ENCODE data around the gene HIVEP1. TPM values are rescaled to one million over a fixed set of nuclear protein-coding genes. Genes with fewer than 3 reads are reported as not detected.

The HIVEP1 gene
- total RNA-seq, 1 experiment from 2014 or later, result 16.7 TPM

GRCh38 chr6:12186528-12186927, 174.4 kb downstream of the HIVEP1 start:
- TF ChIP-seq SIN3A (IDR thresholded peaks at IDR 0.05; ENCODE audit: borderline replicate concordance, insufficient read depth, low read depth, low read length) (no peak), POLR2AphosphoS5 (IDR thresholded peaks at IDR 0.05; ENCODE audit: low read depth, low read length) (no peak), CTCF (IDR thresholded peaks at IDR 0.05) (no peak), TCF7L2 (IDR thresholded peaks at IDR 0.05; ENCODE audit: low read depth, low read length) (no peak)
- TF ChIP-seq, protein P1, sequence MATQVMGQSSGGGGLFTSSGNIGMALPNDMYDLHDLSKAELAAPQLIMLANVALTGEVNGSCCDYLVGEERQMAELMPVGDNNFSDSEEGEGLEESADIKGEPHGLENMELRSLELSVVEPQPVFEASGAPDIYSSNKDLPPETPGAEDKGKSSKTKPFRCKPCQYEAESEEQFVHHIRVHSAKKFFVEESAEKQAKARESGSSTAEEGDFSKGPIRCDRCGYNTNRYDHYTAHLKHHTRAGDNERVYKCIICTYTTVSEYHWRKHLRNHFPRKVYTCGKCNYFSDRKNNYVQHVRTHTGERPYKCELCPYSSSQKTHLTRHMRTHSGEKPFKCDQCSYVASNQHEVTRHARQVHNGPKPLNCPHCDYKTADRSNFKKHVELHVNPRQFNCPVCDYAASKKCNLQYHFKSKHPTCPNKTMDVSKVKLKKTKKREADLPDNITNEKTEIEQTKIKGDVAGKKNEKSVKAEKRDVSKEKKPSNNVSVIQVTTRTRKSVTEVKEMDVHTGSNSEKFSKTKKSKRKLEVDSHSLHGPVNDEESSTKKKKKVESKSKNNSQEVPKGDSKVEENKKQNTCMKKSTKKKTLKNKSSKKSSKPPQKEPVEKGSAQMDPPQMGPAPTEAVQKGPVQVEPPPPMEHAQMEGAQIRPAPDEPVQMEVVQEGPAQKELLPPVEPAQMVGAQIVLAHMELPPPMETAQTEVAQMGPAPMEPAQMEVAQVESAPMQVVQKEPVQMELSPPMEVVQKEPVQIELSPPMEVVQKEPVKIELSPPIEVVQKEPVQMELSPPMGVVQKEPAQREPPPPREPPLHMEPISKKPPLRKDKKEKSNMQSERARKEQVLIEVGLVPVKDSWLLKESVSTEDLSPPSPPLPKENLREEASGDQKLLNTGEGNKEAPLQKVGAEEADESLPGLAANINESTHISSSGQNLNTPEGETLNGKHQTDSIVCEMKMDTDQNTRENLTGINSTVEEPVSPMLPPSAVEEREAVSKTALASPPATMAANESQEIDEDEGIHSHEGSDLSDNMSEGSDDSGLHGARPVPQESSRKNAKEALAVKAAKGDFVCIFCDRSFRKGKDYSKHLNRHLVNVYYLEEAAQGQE (IDR thresholded peaks at IDR 0.05; ENCODE audit: insufficient read depth in 1 of 2, low read depth in 2 of 2, low read length in 1 of 2), result no peak
- DNase-seq (ENCODE audit: low read depth, low spot score) (no peak), ATAC-seq (no peak)
- ChIA-PET POLR2A (no interaction called here), CTCF (no interaction called here)
- H3K4me3 ChIP-seq (ENCODE audit: low read depth in 2 of 2, low read length in 2 of 2), result no peak overlapping the region
- no peaks in the 10 kb centered on the region for H3K9me3 ChIP-seq (ENCODE audit: control insufficient read depth, insufficient read depth, low read depth, low read length)
- H3K27me3 ChIP-seq (ENCODE audit: control insufficient read depth, insufficient read depth, low read length), result no peaks in the 10 kb centered on the region
- in situ Hi-C loops (cut with HindIII; ENCODE audit: low pct_unique_long_range_greater_than_20kb, low sequenced_read_pairs) (no loop called here), intact Hi-C loops (cut with micrococcal nuclease; ENCODE audit: unreplicated experiment) (no loop called here)
- H3K4me1 ChIP-seq (ENCODE audit: control insufficient read depth, insufficient read depth, low read length), result no peaks in the 10 kb centered on the region
- H3K27ac ChIP-seq (ENCODE audit: low read length), result no peak overlapping the region
- no TSS peak for BruUV-seq (replicated peaks)
- H3K36me3 ChIP-seq (ENCODE audit: control insufficient read depth, insufficient read depth, low read length), result no peaks in the 10 kb centered on the region

- Histone ChIP-seq H3K4me3 (ENCODE audit: low read depth in 2 of 2, low read length in 2 of 2) (no peak overlapping the region), H3K36me3 (ENCODE audit: control insufficient read depth, insufficient read depth, low read length) (no peaks in the 10 kb centered on the region), H3K9me3 (ENCODE audit: control insufficient read depth, insufficient read depth, low read depth, low read length) (no peaks in the 10 kb centered on the region), H3K4me1 (ENCODE audit: control insufficient read depth, insufficient read depth, low read length) (no peaks in the 10 kb centered on the region), H3K27ac (ENCODE audit: low read length) (no peak overlapping the region), H3K27me3 (ENCODE audit: control insufficient read depth, insufficient read depth, low read length) (no peaks in the 10 kb centered on the region)
- no peak for ATAC-seq
- in situ Hi-C loops (cut with HindIII; ENCODE audit: low pct_unique_long_range_greater_than_20kb, low sequenced_read_pairs) (no loop called here), intact Hi-C loops (cut with micrococcal nuclease; ENCODE audit: unreplicated experiment) (no loop called here)
- ChIA-PET CTCF (no interaction called here), POLR2A (no interaction called here)
- no TSS peak for BruUV-seq (replicated peaks)
- TF ChIP-seq CTCF (IDR thresholded peaks at IDR 0.05) (no peak), SIN3A (IDR thresholded peaks at IDR 0.05; ENCODE audit: borderline replicate concordance, insufficient read depth, low read depth, low read length) (no peak), TCF7L2 (IDR thresholded peaks at IDR 0.05; ENCODE audit: low read depth, low read length) (no peak), POLR2AphosphoS5 (IDR thresholded peaks at IDR 0.05; ENCODE audit: low read depth, low read length) (no peak)
- TF ChIP-seq, protein P1 (IDR thresholded peaks at IDR 0.05; ENCODE audit: insufficient read depth in 1 of 2, low read depth in 2 of 2, low read length in 1 of 2), result no peak
- no peak for DNase-seq (ENCODE audit: low read depth, low spot score)
These were observed 177.0 kb downstream of the HIVEP1 start for GRCh38 chr6:12189150-12189549.

Data from Panc1 (cell line).